ENCODE results near the gene ACSL1. TPM values are rescaled to one million over a fixed set of nuclear protein-coding genes. Genes with fewer than 3 reads are reported as not detected.

Gene ACSL1
- polyA plus RNA-seq, 2 of the 4 experiments (the other 2 are of a cell fraction) = 10.0 to 12.4 TPM

DNA sequence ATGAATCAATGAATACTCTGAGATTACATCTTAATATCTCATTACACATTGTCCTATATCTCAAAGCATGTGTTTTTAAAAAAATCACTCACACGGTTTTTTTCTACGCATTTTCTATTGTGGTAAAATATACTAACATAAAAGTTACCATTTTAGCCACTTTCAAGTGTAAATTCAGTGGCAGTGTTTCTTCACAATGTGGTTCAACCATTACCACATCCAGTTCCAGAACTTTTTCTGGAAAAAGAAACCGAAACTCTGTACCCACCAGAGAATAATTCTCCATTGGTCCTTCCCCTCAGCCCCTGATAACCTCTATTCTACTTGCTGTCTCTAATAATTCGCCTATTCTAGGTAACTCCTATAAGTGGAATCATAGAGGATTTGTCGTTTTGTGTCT, 35.3 kb upstream of the ACSL1 start:
- TF ChIP-seq CBX2 (IDR thresholded peaks at IDR 0.05; ENCODE audit: borderline replicate concordance, low read depth) (no peak), HDAC2 (IDR thresholded peaks at IDR 0.05) (no peak), PHF8 (IDR thresholded peaks at IDR 0.05; ENCODE audit: borderline replicate concordance, low read depth) (no peak), POLR2A (IDR thresholded peaks at IDR 0.05; ENCODE audit: low read length) (no peak), EHF (CRISPR knock-in tag; IDR thresholded peaks at IDR 0.05) (no peak), GATA3 (IDR thresholded peaks at IDR 0.05; ENCODE audit: borderline replicate concordance) (no peak)
- ChIA-PET CTCF (no interaction called here), POLR2A (no interaction called here)
- H3K9me3 ChIP-seq = no peaks in the 10 kb centered on the region
- DNase-seq (ENCODE audit: low read depth in 1 of 2, low spot score in 1 of 2) = no peak
- 34% methylated on average over 5 of the region's 5 CpGs for WGBS (ENCODE audit: missing lambda C conversion rate)
- no peak overlapping the region for H3K27ac ChIP-seq
- H3K4me1 ChIP-seq = no peaks in the 10 kb centered on the region
- no peak for FAIRE-seq
- H3K4me2 ChIP-seq = no peak overlapping the region
- no peak for ATAC-seq
- no peak overlapping the region for H3K4me3 ChIP-seq

DNA sequence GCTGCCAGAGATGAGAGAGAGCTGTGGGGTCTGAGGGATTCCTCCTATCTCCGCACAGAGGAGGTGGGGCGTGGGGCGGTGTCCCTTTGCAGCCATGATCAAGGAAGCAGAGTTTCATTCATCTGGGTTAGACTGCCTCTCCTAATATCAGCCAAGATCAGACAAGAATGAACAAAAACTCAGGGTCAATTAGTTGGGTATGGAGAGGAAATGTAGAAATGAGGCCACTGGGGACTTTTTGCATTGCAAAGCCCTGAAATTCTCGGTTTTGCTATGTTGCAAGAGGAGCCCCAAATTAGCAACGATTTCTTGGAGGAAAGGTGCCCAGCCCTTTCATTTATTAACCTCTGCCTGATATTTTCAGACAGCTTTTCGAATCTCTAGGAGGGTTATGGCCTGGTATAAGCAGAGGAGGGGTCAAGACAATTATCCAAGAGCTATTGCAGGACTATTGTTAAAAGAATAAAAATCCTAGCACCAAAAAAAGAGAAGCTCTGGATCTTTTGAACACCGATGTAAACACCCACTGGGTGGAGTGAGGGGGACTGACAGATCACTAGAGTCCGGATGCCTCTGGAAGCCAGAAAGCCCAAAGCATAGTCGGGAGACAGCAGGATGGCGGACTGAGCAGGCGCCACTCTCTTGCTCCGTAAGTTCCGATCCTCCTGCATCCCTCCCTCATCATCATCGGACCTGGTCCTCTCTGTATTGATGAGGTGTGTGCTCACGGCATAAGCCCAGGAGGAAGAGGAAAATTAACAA, 34.4 kb upstream of the ACSL1 start:
- FAIRE-seq (no peak), DNase-seq (ENCODE audit: low read depth in 1 of 2, low spot score in 1 of 2) (no peak), ATAC-seq (no peak)
- no peaks in the 10 kb centered on the region for H3K4me1 ChIP-seq
- ChIA-PET POLR2A (no interaction called here), CTCF (interaction anchor here (1.5 kb wide), 1 partner anchor 13 kb away, joined by 3 read pairs; no protein-coding TSS in a partner anchor)
- H3K27ac ChIP-seq = no peak overlapping the region
- no peak overlapping the region for H3K4me3 ChIP-seq
- TF ChIP-seq, protein P1, sequence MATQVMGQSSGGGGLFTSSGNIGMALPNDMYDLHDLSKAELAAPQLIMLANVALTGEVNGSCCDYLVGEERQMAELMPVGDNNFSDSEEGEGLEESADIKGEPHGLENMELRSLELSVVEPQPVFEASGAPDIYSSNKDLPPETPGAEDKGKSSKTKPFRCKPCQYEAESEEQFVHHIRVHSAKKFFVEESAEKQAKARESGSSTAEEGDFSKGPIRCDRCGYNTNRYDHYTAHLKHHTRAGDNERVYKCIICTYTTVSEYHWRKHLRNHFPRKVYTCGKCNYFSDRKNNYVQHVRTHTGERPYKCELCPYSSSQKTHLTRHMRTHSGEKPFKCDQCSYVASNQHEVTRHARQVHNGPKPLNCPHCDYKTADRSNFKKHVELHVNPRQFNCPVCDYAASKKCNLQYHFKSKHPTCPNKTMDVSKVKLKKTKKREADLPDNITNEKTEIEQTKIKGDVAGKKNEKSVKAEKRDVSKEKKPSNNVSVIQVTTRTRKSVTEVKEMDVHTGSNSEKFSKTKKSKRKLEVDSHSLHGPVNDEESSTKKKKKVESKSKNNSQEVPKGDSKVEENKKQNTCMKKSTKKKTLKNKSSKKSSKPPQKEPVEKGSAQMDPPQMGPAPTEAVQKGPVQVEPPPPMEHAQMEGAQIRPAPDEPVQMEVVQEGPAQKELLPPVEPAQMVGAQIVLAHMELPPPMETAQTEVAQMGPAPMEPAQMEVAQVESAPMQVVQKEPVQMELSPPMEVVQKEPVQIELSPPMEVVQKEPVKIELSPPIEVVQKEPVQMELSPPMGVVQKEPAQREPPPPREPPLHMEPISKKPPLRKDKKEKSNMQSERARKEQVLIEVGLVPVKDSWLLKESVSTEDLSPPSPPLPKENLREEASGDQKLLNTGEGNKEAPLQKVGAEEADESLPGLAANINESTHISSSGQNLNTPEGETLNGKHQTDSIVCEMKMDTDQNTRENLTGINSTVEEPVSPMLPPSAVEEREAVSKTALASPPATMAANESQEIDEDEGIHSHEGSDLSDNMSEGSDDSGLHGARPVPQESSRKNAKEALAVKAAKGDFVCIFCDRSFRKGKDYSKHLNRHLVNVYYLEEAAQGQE (IDR thresholded peaks at IDR 0.05) = no peak
- TF ChIP-seq HOXA7 (CRISPR knock-in tag; IDR thresholded peaks at IDR 0.05) (no peak), FOSB (CRISPR knock-in tag; IDR thresholded peaks at IDR 0.05) (no peak), ZFP36 (IDR thresholded peaks at IDR 0.05; ENCODE audit: borderline replicate concordance, partially characterized antibody) (no peak), RARB (CRISPR knock-in tag; IDR thresholded peaks at IDR 0.05) (no peak), ESRRA (IDR thresholded peaks at IDR 0.05; ENCODE audit: borderline replicate concordance, low read length) (no peak), GATA3 (IDR thresholded peaks at IDR 0.05; ENCODE audit: borderline replicate concordance) (no peak), MAFK (IDR thresholded peaks at IDR 0.05; ENCODE audit: partially characterized antibody) (no peak), HOXB5 (CRISPR knock-in tag; IDR thresholded peaks at IDR 0.05) (no peak), JUNB (IDR thresholded peaks at IDR 0.05) (no peak), RFX5 (IDR thresholded peaks at IDR 0.05) (no peak)
- TF ChIP-seq, protein P2, sequence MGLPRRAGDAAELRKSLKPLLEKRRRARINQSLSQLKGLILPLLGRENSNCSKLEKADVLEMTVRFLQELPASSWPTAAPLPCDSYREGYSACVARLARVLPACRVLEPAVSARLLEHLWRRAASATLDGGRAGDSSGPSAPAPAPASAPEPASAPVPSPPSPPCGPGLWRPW (IDR thresholded peaks at IDR 0.05) = no peak
- TF ChIP-seq, protein P3, sequence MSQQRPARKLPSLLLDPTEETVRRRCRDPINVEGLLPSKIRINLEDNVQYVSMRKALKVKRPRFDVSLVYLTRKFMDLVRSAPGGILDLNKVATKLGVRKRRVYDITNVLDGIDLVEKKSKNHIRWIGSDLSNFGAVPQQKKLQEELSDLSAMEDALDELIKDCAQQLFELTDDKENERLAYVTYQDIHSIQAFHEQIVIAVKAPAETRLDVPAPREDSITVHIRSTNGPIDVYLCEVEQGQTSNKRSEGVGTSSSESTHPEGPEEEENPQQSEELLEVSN (IDR thresholded peaks at IDR 0.05; ENCODE audit: borderline replicate concordance, low read depth) = no peak
- TF ChIP-seq, protein P4, sequence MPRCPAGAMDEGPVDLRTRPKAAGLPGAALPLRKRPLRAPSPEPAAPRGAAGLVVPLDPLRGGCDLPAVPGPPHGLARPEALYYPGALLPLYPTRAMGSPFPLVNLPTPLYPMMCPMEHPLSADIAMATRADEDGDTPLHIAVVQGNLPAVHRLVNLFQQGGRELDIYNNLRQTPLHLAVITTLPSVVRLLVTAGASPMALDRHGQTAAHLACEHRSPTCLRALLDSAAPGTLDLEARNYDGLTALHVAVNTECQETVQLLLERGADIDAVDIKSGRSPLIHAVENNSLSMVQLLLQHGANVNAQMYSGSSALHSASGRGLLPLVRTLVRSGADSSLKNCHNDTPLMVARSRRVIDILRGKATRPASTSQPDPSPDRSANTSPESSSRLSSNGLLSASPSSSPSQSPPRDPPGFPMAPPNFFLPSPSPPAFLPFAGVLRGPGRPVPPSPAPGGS (IDR thresholded peaks at IDR 0.05) = no peak
- no peak overlapping the region for H3K4me2 ChIP-seq
- WGBS (ENCODE audit: missing lambda C conversion rate) = 68% methylated on average over 15 of the region's 15 CpGs
- H3K9me3 ChIP-seq = no peaks in the 10 kb centered on the region

Measured in A549 (cell line).